Fibroblast of lung (primary cell): ENCODE measurements around the gene RTKN.

Experiments
- EZH2 ChIP-seq: IDR thresholded peaks from 2 replicates; pipeline ENCODE4 v1.5.1; 2012; ENCODE audit warnings: low read length, control low read depth, mild to moderate bottlenecking; ENCODE audit errors: missing control alignments
- TF ChIP-seq, protein P1 (sequence below), 2 donors: IDR thresholded peaks in 1 of 2; conservative IDR thresholded peaks in 1 of 2; 1 replicate in 1 of 2; 2 replicates in 1 of 2; pipeline ENCODE4 v1.5.1; 2011 to 2012; ENCODE audit warnings: low read length in 2 of 2, control low read depth in 1 of 2, inconsistent platforms in 1 of 2, low read depth in 1 of 2, mild to moderate bottlenecking in 1 of 2

DNA sequence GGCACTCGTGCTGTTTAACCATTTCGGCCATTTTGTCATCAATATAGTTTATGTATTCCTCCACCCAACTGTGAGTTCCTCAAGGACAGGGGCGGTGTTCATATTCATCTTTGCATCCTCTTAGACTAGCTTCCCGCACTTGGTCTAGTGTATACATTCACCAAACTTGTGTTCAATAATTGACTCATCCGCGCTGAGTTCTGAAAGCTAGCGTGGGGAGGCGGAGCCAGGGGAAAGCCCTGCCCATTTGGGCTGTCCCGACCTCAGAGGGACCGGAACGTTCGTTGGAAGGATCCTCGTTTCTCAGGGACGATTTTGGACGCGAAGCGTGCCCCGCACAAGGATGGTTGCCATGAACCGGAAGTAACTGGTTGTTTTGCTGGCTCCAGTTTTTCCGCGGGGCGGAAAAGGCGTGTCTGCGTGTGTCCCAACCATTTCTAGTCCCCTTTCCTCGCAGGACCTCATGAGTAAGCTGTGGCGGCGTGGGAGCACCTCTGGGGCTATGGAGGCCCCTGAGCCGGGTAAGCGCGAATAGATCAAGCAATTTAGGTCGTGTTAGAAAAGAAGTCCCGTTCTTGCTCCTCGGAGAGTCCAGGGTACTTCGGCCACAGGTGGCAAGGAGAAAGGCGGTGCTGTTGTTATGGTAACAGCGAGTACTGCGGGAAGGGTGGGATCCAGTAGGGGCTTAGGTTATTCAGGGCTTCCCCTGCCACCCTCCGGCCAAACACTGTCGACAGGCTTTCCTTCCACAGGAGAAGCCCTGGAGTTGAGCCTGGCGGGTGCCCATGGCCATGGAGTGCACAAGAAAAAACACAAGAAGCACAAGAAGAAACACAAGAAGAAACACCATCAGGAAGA lies 13.1 kb upstream of the RTKN start, which contains the start of gene INO80B:
- TF ChIP-seq, protein P1, sequence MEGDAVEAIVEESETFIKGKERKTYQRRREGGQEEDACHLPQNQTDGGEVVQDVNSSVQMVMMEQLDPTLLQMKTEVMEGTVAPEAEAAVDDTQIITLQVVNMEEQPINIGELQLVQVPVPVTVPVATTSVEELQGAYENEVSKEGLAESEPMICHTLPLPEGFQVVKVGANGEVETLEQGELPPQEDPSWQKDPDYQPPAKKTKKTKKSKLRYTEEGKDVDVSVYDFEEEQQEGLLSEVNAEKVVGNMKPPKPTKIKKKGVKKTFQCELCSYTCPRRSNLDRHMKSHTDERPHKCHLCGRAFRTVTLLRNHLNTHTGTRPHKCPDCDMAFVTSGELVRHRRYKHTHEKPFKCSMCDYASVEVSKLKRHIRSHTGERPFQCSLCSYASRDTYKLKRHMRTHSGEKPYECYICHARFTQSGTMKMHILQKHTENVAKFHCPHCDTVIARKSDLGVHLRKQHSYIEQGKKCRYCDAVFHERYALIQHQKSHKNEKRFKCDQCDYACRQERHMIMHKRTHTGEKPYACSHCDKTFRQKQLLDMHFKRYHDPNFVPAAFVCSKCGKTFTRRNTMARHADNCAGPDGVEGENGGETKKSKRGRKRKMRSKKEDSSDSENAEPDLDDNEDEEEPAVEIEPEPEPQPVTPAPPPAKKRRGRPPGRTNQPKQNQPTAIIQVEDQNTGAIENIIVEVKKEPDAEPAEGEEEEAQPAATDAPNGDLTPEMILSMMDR (conservative IDR thresholded peaks at IDR 0.05 in 1 of 2, IDR thresholded peaks at IDR 0.05 in 1 of 2; ENCODE audit: low read depth in 1 of 2, low read length in 2 of 2), result no peak
- no peak for TF ChIP-seq EZH2
